Stimulated activated CD4-positive, alpha-beta T cell treated with anti-CD3 and anti-CD28 coated beads, Interleukin-15, amount 100 ng/mL, for 48 hours (primary cell): ENCODE measurements around the gene CHI3L2.

Experiments used
- DNase-seq, 2 donors: peaks; one replicate each; pipeline ENCODE4 v3.0.0-alpha.2; 2020; ENCODE audit warnings: low read depth in 2 of 2

Gene CHI3L2

GRCh38 chr1:111220302-111220890, 7.1 kb upstream of the CHI3L2 start:
- DNase-seq, result no peak

- no peak for DNase-seq
These were observed 6.3 kb upstream of the CHI3L2 start for GRCh38 chr1:111221276-111221632.

GRCh38 chr1:111221633-111222291, 5.8 kb upstream of the CHI3L2 start:
- no peak for DNase-seq

- peak; percentile 65 to 83 for DNase-seq
These were observed 5.0 kb upstream of the CHI3L2 start for GRCh38 chr1:111222308-111223125.

- DNase-seq, result no peak
These were observed 4.3 kb upstream of the CHI3L2 start for GRCh38 chr1:111223126-111223685.

GRCh38 chr1:111225091-111225490, 2.4 kb upstream of the CHI3L2 start:
- DNase-seq, result no peak

- no peak for DNase-seq
These were observed 1.7 kb upstream of the CHI3L2 start for GRCh38 chr1:111225717-111226400.

- DNase-seq, result no peak
These were observed 586 bp downstream of the CHI3L2 start for GRCh38 chr1:111227851-111228747.

- DNase-seq, result no peak
These were observed 1.2 kb downstream of the CHI3L2 start for GRCh38 chr1:111228748-111229126.

- DNase-seq, result no peak
These were observed 4.6 kb downstream of the CHI3L2 start for GRCh38 chr1:111232134-111232533.

- no peak for DNase-seq
These were observed 6.7 kb downstream of the CHI3L2 start for GRCh38 chr1:111234258-111234657.

- no peak for DNase-seq
These were observed 7.4 kb downstream of the CHI3L2 start for GRCh38 chr1:111234866-111235265.

- no peak for DNase-seq
These were observed 8.9 kb downstream of the CHI3L2 start for GRCh38 chr1:111236379-111236778.

- DNase-seq, result no peak
These were observed 9.3 kb downstream of the CHI3L2 start for GRCh38 chr1:111236806-111237205.

GRCh38 chr1:111238056-111238795, 10.7 kb downstream of the CHI3L2 start:
- DNase-seq, result no peak

- DNase-seq, result no peak
These were observed 14.3 kb downstream of the CHI3L2 start for GRCh38 chr1:111241797-111242196.

GRCh38 chr1:111242805-111243523, 15.5 kb downstream of the CHI3L2 start:
- no peak for DNase-seq

- DNase-seq, result no peak
These were observed 19.8 kb downstream of the CHI3L2 start for GRCh38 chr1:111247125-111247838.

- DNase-seq, result no peak
These were observed 22.4 kb downstream of the CHI3L2 start for GRCh38 chr1:111249960-111250359.
